T-helper 2 cell treated with Interferon-gamma antibody and Interleukin-4, amounts not matched to agents 5 μg/mL and 100 μg/mL, for 36 hours (primary cell): Measurements from ENCODE around the gene GNG2.

Source experiments
- DNase-seq: peaks from one replicate; pipeline ENCODE4 v3.0.0; 2021; ENCODE audit warnings: low spot score
- H3K27ac Mint-ChIP-seq: one replicate; pipeline ENCODE4 v1.8.0; 2021; ENCODE audit warnings: mild to moderate bottlenecking, mixed read lengths
- H3K27me3 Mint-ChIP-seq: one replicate; pipeline ENCODE4 v1.8.0; 2021; ENCODE audit warnings: low read depth, mixed read lengths
- H3K36me3 Mint-ChIP-seq: one replicate; pipeline ENCODE4 v1.8.0; 2021; ENCODE audit warnings: low read depth, mixed read lengths
- H3K4me1 Mint-ChIP-seq: one replicate; pipeline ENCODE4 v1.8.0; 2021; ENCODE audit warnings: low read depth, mixed read lengths
- H3K4me3 Mint-ChIP-seq: one replicate; pipeline ENCODE4 v1.8.0; 2022; ENCODE audit warnings: mild to moderate bottlenecking, moderate library complexity, mixed read lengths
- H3K9me3 Mint-ChIP-seq: one replicate; pipeline ENCODE4 v1.8.0; 2021; ENCODE audit warnings: mixed read lengths

GNG2 gene

DNA sequence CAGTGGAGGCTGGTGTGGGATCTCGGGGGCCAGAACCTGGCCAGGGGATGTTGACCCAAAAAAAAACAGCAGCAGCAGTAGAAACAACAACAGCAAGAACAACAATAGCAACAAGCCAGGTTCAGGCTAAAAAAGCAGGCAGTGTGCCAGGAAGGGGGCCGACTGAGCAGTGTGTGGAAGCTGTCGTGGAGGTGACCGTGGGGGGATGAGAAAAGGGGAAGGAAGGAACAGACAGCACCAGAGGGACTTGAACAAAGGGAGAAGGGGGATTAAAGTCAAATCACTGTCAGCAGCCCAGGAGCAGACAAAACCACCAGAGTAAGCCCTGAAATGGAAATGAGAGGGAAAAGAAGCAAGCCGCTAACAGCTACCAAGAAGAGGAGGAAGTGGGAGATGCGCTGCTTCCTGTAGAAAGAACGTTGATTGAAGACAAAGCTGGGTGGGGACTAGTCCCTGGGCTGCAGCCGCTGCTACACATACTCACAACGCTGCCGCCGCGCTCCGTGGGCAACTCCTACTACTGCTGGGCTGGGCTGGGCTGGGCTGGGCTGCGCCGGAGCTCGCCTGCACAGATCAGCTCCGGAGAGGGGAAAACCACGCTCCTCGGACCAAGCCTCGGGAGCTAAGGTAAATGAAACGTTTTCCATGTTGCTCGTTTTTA lies at the start of gene GNG2:
Gene GNG2 (plus strand): TSS at position 449 of the 661 bp plus-strand sequence. CDS start 90,067 bp downstream, outside the sequence.
- H3K9me3 Mint-ChIP-seq, result no peaks in the 10 kb centered on the region
- DNase-seq, result peak; percentile 79
- peaks cover 13% of the 10 kb centered on the region for H3K36me3 Mint-ChIP-seq
- peak within 1 kb of the TSS; percentile 97 for H3K4me3 Mint-ChIP-seq
- H3K27me3 Mint-ChIP-seq, result no peaks in the 10 kb centered on the region
- peak within 1 kb of the TSS; percentile 95 for H3K27ac Mint-ChIP-seq
- H3K4me1 Mint-ChIP-seq, result peaks cover 51% of the 10 kb centered on the region

DNA sequence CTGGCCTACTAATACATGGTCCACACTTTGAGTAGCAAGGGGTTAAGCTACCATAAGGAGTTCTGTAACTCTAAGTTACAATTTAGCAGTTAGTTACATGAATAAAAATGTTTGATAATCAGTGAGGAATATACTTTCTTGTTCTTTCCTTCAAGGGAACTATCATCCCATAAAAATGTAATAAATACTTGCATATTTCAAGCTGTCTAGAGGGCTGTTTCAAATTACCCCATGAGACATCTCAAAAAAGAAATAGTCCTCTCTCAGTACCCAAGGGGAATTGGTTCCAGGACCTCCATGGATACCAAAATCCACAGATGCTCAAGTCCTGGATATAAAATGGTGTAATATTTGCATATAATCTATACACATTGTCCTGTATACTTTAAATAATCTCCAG lies 48.7 kb upstream of the GNG2 start:
- Mint-ChIP-seq H3K4me3 (no peak overlapping the region), H3K27ac (no peak overlapping the region), H3K4me1 (no peaks in the 10 kb centered on the region), H3K27me3 (peaks cover 2% of the 10 kb centered on the region), H3K36me3 (no peaks in the 10 kb centered on the region), H3K9me3 (peaks cover 9% of the 10 kb centered on the region)
- DNase-seq, result no peak

DNA sequence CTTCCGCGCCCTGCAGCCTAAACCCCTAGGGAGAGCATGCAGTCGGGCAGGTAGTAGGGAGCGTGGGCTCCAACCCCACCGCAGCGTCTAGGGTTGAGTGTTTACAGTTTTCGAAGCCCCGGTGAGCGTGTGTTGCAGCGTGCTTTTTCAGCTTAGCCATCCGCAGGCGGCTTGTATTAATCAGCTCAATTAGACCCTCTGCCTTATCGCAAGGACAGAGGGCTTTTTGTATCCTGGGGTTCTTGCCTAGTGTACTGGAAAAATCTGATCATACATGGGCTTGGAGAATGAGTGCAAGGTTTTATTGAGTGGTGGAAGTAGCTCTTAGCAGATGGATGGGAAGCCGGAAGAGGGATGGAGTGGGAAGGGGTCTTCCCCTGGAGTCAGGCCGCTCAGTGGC lies 44.4 kb upstream of the GNG2 start:
- H3K4me1 Mint-ChIP-seq, result no peaks in the 10 kb centered on the region
- DNase-seq, result no peak

DNA sequence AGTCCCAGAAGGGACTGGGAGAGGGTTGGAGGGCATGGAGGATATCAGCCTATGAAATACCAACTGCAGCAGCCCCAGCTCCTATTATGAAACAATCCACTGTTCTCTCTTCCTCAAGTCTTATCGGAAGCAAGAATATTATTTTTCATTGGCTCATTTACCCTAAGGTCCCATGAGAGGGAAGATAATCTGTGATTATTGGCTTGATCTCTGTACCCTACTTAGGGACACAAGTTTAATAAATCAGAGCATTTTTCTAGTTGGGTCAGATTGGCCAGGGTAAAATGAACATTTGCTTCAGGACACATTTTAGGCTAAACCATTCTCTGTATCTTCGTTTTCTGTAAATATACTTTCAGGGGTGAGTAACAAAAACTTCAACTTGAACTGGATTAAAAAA lies 43.1 kb upstream of the GNG2 start:
- H3K36me3 Mint-ChIP-seq, result no peaks in the 10 kb centered on the region
- no peak overlapping the region for H3K4me3 Mint-ChIP-seq
- no peak for DNase-seq
- peaks cover 13% of the 10 kb centered on the region for H3K27me3 Mint-ChIP-seq
- H3K27ac Mint-ChIP-seq, result no peak overlapping the region
- no peaks in the 10 kb centered on the region for H3K4me1 Mint-ChIP-seq
- H3K9me3 Mint-ChIP-seq, result no peaks in the 10 kb centered on the region

More for the DNA sequence above, 44.4 kb upstream of the GNG2 start:
- Mint-ChIP-seq H3K9me3 (no peaks in the 10 kb centered on the region), H3K27ac (no peak overlapping the region), H3K4me3 (no peak overlapping the region), H3K36me3 (no peaks in the 10 kb centered on the region), H3K27me3 (peaks cover 13% of the 10 kb centered on the region)

DNA sequence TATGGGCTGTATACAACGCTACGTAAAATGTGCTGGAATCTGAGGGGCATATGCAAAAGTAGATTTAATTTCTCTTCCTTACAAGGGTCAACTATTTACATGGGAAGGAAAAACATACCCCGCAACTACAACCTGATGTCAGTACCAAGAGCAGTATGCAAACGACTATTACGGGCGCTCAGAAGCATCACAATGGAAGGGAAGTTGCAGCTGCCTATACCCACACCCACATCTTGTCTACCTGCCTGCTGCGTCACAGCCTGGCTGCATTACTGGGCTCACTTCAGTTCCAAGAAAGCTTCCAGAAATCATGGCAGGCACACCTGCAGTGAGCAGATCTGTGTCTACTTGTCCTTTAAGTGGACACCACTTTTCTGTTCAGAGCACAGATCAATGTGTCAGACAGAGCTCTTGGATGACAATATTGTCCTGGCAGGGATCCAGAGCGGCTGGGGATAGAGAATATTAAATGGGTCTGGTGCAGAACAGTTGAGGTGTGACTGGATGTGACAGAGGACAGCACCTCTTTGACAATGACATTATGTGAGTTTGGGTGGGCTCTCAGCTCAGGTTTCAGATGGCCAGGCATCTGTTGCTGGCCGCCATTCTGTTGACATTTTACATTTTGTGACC lies 41.5 kb upstream of the GNG2 start:
- Mint-ChIP-seq H3K4me3 (no peak overlapping the region), H3K9me3 (no peaks in the 10 kb centered on the region), H3K36me3 (no peaks in the 10 kb centered on the region), H3K27ac (no peak overlapping the region), H3K27me3 (peaks cover 13% of the 10 kb centered on the region), H3K4me1 (no peaks in the 10 kb centered on the region)
- no peak for DNase-seq

DNA sequence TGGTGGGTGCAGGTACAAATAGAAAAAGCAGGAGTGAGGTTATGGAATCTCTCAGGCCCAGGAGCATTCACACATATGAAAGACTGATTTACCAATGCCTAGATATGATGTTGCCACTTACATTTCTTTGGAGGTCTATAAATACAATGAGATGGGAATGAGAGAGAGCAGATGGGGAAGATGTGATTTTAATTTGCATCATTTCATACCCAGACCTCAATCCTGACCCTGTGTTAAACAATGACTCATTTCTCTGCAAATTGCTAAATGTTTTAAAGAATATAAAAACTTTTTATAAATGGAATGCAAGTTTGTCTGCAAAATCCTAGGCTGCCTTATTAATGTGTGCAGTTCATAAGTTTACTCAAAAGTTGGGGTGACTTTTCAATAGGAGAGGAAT lies 38.6 kb upstream of the GNG2 start:
- Mint-ChIP-seq H3K9me3 (no peaks in the 10 kb centered on the region), H3K27ac (no peak overlapping the region), H3K27me3 (peaks cover 10% of the 10 kb centered on the region), H3K4me3 (no peak overlapping the region), H3K4me1 (no peaks in the 10 kb centered on the region), H3K36me3 (no peaks in the 10 kb centered on the region)
- DNase-seq, result no peak

DNA sequence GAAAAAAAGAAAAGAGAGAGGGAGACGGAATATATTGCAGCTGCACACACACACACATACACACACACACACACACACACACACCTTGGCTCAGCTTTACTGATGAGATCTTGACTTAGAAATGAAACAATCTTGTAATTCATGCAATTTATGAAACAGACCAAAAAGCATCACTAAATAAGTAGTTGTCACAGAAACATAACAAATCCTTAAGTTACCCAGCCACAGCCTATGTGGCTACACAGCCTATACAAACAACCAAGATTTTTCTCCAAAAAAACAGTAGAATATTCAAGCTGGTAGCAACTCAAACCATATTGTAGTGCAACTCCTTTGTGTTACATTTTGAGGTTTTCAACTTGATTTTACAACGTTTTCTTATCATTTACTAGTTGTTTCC lies 37.9 kb upstream of the GNG2 start:
- no peak for DNase-seq
- H3K27me3 Mint-ChIP-seq, result peaks cover 10% of the 10 kb centered on the region
- H3K4me1 Mint-ChIP-seq, result no peaks in the 10 kb centered on the region
- no peak overlapping the region for H3K27ac Mint-ChIP-seq
- no peaks in the 10 kb centered on the region for H3K9me3 Mint-ChIP-seq
- no peak overlapping the region for H3K4me3 Mint-ChIP-seq
- no peaks in the 10 kb centered on the region for H3K36me3 Mint-ChIP-seq

DNA sequence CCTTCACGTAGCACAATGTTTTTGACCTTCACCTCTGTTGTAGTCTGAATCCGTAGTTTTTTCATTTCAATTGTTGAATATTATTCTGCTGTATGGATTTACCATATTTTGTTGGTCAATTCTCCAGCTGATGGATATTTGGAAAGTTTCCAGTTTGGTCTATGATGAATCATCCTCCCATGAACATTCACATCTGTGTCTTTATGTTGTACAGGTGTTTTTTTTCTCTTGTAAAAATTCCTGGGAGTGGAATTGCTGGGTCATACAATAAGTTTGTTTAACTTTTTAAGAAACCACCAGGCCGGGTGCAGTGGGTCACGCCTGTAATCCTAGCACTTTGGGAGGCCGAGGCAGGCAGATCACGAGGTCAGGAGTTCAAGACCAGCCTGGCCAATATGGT lies 36.7 kb upstream of the GNG2 start:
- Mint-ChIP-seq H3K27ac (no peak overlapping the region), H3K9me3 (no peaks in the 10 kb centered on the region), H3K27me3 (peaks cover 10% of the 10 kb centered on the region), H3K36me3 (no peaks in the 10 kb centered on the region), H3K4me1 (no peaks in the 10 kb centered on the region), H3K4me3 (no peak overlapping the region)
- DNase-seq, result no peak

DNA sequence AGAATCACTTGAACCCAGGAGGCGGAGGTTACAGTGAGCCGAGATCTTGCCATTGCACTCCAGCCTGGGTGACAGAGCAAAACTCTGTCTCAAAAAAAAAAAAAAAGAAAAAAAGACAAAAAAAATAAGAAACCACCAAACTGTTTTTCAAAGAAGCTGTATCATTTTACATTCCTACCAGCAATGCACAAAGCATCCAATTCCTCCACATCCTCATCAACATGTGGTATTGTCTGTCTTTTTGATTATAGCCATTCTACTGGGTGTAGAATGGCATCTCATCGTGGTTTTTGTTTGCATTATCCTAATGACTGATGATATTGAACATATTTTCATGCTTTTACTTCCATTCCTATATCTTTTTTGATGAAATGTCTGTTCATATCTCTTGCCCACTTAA lies 36.2 kb upstream of the GNG2 start:
- no peak overlapping the region for H3K27ac Mint-ChIP-seq
- peaks cover 7% of the 10 kb centered on the region for H3K27me3 Mint-ChIP-seq
- no peaks in the 10 kb centered on the region for H3K9me3 Mint-ChIP-seq

DNA sequence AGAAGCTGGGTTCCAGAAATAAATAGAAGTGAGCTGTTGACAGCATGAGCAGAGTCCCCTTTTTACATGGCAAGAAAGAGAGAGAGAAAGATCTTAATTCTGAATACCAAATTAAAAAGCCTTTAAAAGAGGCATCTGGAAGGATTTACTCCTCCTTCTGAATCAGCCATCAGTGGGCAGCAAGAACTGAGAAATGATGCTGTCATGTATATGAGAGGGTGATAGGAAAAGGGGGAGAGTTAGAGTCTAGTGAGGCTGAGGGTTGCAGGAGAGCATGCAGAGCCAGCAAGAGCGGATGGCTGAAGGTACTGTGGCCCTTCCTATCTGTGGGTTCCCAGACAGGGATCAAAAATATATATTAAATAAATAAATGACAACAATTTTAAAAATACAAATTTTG lies 34.5 kb upstream of the GNG2 start:
- no peak overlapping the region for H3K4me3 Mint-ChIP-seq
- no peak for DNase-seq
- no peak overlapping the region for H3K27ac Mint-ChIP-seq
- no peaks in the 10 kb centered on the region for H3K9me3 Mint-ChIP-seq
- H3K4me1 Mint-ChIP-seq, result no peaks in the 10 kb centered on the region
- H3K27me3 Mint-ChIP-seq, result no peaks in the 10 kb centered on the region
- H3K36me3 Mint-ChIP-seq, result no peaks in the 10 kb centered on the region

More for the DNA sequence above, 36.2 kb upstream of the GNG2 start:
- Mint-ChIP-seq H3K4me3 (no peak overlapping the region), H3K36me3 (no peaks in the 10 kb centered on the region), H3K4me1 (no peaks in the 10 kb centered on the region)
- DNase-seq, result no peak

DNA sequence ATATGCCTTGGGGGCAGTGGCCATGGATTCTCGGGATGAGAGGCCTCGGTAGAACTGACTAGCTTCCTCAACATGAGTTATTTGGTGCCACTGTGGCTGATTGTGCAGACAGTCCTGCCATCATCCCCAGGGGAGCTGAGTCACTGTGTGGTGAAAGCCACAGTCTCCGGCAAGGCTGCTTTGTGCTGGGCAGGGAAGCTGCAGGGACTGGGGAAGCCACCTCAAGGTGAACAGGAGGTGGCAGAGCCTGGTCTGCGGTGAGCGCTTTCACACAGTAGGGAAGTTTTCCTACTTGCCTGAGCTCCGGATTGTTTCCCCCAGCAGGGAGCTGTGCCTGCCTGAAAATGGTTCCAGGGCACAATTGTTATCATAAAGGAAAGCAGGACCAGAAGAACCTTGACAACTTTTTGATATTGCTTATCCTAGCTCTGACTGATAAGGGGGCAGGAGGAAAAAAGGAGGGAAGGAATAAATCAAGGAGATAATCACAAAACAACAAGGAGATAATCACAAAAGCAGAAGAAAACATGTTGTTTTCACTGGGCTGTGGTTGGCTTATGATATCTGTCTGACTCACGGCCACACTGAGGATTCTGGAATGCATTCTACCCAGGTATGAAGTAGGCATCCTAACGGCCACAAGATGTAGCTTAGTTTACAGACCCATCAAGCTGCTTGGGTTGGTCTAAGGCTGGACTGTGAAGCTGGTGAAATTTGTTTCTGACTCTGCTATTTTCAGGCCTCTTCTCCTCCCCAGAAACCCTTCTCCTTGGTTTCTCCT lies 32.2 kb upstream of the GNG2 start:
- Mint-ChIP-seq H3K9me3 (peaks cover 5% of the 10 kb centered on the region), H3K27ac (no peak overlapping the region), H3K27me3 (no peaks in the 10 kb centered on the region), H3K4me1 (no peaks in the 10 kb centered on the region), H3K4me3 (no peak overlapping the region), H3K36me3 (no peaks in the 10 kb centered on the region)
- DNase-seq, result peak; percentile 76

DNA sequence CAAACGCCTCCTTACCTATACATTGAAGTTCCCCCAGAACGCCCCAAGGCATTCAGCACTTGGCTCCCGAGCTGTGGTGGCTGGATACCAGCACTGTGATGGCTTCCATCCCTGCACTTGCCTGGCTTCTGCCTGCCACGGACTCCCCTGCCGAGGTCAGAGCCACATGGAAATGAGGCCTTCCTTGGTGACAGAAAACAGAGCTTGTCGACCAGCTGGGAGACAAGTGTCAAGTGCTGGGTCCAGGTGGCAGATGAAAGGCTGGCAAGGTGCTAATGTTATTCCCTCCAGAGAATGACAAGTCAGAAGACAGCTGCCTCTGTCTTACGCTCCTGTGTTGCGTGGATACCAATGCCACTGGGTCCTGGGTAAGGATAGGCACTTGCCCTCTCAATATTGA lies 26.2 kb upstream of the GNG2 start:
- H3K4me1 Mint-ChIP-seq, result no peaks in the 10 kb centered on the region
- no peak overlapping the region for H3K4me3 Mint-ChIP-seq
- H3K27ac Mint-ChIP-seq, result no peak overlapping the region
- H3K36me3 Mint-ChIP-seq, result no peaks in the 10 kb centered on the region
- H3K9me3 Mint-ChIP-seq, result peaks cover 5% of the 10 kb centered on the region
- no peak for DNase-seq
- H3K27me3 Mint-ChIP-seq, result no peaks in the 10 kb centered on the region

DNA sequence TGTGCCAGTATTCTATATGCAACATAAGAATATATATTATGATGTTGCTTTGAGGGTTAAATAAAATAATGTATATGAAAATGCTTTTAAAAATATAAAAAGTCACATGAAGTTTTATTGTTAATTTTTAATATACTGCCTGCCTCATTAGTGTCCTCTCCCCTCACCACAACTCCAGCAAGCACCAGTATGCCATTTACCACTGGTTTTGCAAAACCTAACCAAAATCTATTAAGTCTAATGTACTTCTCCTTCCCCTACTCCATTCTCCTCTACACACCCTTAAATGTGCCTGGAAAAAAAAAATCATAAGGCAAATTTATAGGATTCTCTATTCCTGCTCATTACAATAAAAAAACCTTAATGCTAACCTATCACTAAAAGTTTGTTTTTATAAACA lies 24.0 kb upstream of the GNG2 start:
- Mint-ChIP-seq H3K9me3 (peaks cover 5% of the 10 kb centered on the region), H3K27ac (no peak overlapping the region), H3K27me3 (peaks cover 13% of the 10 kb centered on the region), H3K4me1 (no peaks in the 10 kb centered on the region), H3K4me3 (no peak overlapping the region), H3K36me3 (no peaks in the 10 kb centered on the region)
- no peak for DNase-seq

DNA sequence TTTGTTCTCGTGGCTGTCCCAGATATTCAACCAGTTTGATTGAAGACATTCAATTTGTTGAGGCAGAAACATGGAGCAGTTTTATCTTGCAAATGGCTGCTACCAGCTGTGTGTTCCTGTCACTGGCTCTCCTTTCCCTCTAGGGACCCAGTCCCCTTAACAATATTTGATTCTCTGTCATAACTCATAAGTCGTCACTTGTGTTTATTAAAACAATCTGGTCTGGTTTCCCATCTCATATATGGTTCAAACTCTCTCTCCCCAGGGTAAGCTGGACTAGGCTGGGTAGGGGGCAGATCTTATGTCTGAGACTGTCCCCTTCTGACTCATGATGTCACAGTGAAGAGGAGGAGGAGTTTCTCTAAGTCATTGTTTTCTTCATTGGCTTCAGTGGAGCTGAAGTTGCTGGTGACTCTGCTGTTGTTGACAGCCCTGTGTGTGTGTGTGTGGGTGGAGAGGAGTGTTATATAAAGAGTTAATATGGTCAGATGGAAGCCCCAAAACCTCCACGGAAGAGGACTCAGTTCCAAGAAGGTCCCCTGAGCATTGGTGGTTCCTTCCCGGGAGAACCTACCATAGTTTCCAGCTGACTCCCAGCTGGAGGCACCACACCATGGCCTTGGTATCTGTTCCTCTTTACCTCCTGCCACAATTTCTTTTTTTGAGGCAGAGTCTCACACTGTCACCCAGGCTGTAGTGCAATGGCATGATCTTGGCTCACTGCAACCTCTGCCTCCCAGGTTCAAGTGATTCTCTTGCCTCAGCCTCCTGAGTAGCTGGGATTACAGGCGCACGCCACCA lies 16.1 kb upstream of the GNG2 start:
- no peak for DNase-seq
- H3K36me3 Mint-ChIP-seq, result peaks cover 12% of the 10 kb centered on the region
- peaks cover 46% of the 10 kb centered on the region for H3K4me1 Mint-ChIP-seq
- H3K27me3 Mint-ChIP-seq, result peaks cover 13% of the 10 kb centered on the region
- H3K4me3 Mint-ChIP-seq, result peak overlapping the region; percentile 18
- H3K27ac Mint-ChIP-seq, result peak overlapping the region; percentile 66
- peaks cover 8% of the 10 kb centered on the region for H3K9me3 Mint-ChIP-seq
